ENCODE measurements around the gene MAPK8IP2. TPM values are rescaled to one million over a fixed set of nuclear protein-coding genes. Genes with fewer than 3 reads are reported as not detected.

The MAPK8IP2 gene
- total and polyA plus RNA-seq, 10 donors = 0.22 to 2.7 (median 0.73) TPM

DNA sequence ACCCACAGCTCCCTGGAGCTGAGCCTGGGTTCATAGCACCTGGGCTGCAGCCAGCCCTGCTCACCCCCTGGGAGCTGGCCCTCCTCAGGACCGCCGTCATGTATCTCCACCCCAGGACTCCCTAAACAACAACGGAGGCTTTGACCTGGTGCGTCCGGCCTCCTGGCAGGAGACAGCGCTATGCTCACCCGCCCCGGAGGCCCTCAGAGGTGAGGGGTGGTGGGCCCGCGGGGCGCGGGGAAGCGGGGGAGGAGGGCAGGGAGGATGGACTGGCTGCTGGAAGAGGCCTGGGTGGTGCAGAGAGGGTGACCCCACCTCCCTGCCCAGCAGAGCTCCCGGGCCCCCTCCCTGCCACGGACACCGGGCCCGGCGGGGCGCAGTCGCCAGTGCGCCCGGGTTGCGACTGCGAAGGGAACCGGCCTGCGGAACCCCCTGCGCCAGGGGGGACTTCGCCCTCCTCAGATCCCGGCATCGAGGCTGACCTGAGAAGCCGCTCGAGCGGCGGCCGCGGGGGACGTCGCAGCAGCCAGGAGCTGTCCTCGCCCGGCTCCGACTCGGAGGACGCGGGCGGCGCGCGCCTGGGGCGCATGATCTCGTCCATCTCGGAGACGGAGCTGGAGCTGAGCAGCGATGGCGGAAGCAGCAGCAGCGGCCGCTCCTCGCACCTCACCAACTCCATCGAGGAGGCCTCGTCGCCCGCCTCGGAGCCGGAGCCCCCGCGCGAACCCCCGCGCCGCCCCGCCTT, 3.1 kb downstream of the MAPK8IP2 start:
- no peaks in the 10 kb centered on the region for H3K36me3 ChIP-seq
- H3K27ac ChIP-seq = no peak overlapping the region
- 11 to 26% (median 17%) methylated on average over 16 to 70 of the region's 70 CpGs for WGBS, 5 donors
- intact Hi-C loops (cut with DNase I; ENCODE audit: low total_unique reads) = no loop called here
- peaks cover 0 to 30% (median 16%) of the 10 kb centered on the region in 6 donors for H3K4me1 ChIP-seq
- H3K4me3 ChIP-seq = no peak overlapping the region
- H3K27me3 ChIP-seq (replicated peaks in 1 of 7) = peaks cover 5 to 94% (median 51%) of the 10 kb centered on the region in 7 donors
- DNase-seq = no peak
- H3K9me3 ChIP-seq = no peaks in the 10 kb centered on the region
- TF ChIP-seq, protein P1, sequence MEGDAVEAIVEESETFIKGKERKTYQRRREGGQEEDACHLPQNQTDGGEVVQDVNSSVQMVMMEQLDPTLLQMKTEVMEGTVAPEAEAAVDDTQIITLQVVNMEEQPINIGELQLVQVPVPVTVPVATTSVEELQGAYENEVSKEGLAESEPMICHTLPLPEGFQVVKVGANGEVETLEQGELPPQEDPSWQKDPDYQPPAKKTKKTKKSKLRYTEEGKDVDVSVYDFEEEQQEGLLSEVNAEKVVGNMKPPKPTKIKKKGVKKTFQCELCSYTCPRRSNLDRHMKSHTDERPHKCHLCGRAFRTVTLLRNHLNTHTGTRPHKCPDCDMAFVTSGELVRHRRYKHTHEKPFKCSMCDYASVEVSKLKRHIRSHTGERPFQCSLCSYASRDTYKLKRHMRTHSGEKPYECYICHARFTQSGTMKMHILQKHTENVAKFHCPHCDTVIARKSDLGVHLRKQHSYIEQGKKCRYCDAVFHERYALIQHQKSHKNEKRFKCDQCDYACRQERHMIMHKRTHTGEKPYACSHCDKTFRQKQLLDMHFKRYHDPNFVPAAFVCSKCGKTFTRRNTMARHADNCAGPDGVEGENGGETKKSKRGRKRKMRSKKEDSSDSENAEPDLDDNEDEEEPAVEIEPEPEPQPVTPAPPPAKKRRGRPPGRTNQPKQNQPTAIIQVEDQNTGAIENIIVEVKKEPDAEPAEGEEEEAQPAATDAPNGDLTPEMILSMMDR (IDR thresholded peaks at IDR 0.05 in 8 of 11, conservative IDR thresholded peaks at IDR 0.05 in 3 of 11) = no peak
- no peak for TF ChIP-seq POLR2A (IDR thresholded peaks at IDR 0.05)
- TF ChIP-seq POLR2AphosphoS5 (IDR thresholded peaks at IDR 0.05) = no peak

DNA sequence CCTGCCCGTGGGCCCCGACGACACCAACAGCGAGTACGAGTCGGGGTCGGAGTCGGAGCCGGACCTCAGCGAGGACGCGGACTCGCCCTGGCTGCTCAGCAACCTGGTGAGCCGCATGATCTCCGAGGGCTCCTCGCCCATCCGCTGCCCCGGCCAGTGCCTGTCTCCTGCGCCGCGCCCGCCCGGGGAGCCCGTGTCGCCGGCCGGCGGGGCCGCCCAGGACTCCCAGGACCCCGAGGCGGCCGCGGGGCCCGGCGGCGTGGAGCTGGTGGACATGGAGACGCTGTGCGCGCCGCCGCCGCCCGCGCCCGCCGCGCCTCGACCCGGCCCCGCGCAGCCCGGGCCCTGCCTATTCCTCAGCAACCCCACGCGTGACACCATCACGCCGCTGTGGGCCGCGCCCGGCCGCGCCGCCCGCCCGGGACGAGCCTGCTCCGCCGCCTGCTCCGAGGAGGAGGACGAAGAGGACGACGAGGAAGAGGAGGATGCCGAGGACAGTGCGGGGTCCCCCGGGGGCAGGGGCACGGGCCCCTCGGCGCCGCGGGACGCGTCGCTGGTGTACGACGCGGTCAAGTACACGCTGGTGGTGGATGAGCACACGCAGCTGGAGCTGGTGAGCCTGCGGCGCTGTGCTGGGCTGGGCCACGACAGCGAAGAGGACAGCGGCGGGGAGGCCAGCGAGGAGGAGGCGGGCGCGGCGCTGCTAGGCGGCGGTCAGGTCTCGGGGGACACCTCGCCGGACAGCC, 3.8 kb downstream of the MAPK8IP2 start:
- intact Hi-C loops (cut with DNase I; ENCODE audit: low total_unique reads) = no loop called here
- 46 to 58% (median 51%) methylated on average over 61 to 103 of the region's 103 CpGs for WGBS, 5 donors
- no peak for TF ChIP-seq POLR2AphosphoS5 (IDR thresholded peaks at IDR 0.05)
- TF ChIP-seq POLR2A (IDR thresholded peaks at IDR 0.05) = no peak
- TF ChIP-seq, protein P1 (IDR thresholded peaks at IDR 0.05 in 8 of 11, conservative IDR thresholded peaks at IDR 0.05 in 3 of 11) = no peak
- Histone ChIP-seq H3K27me3 (replicated peaks in 1 of 7) (peaks cover 5 to 89% (median 49%) of the 10 kb centered on the region in 7 donors), H3K36me3 (no peaks in the 10 kb centered on the region), H3K4me3 (no peak overlapping the region), H3K9me3 (no peaks in the 10 kb centered on the region), H3K4me1 (peaks cover 0 to 30% (median 16%) of the 10 kb centered on the region in 6 donors), H3K27ac (no peak overlapping the region)
- peak; percentile 65 for DNase-seq

DNA sequence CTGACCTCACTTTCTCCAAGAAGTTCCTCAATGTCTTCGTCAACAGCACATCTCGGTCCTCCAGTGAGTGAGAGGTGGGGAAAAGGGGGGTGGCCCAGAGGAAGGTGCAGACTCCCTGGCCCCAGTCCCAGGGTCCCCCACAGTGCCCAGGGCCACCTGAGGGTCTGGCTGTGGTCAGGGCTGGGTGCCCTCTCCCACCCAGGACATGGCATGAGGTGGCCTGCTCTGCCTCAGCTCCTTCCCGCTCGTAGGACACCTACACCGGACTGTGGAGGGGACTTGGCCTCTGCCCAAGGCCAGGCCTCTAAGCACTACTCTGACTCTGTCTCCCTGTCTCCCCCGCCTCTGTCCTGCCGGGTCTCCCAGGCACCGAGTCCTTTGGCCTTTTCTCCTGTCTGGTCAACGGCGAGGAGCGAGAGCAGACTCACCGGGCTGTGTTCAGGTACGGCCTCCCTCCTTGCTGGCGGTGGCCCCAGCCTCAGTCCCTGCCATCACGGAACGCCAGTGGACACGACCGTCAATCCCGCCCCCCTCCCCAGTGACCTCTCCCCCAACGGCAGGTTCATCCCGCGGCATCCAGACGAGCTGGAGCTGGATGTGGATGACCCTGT, 4.5 kb downstream of the MAPK8IP2 start:
- Histone ChIP-seq H3K9me3 (no peaks in the 10 kb centered on the region), H3K36me3 (no peaks in the 10 kb centered on the region), H3K27ac (no peak overlapping the region), H3K4me1 (peaks cover 0 to 26% (median 11%) of the 10 kb centered on the region in 6 donors), H3K4me3 (no peak overlapping the region), H3K27me3 (replicated peaks in 1 of 7) (peaks cover under 1 to 89% (median 43%) of the 10 kb centered on the region in 7 donors)
- 82 to 87% (median 84%) methylated on average over 20 to 23 of the region's 23 CpGs for WGBS, 5 donors
- DNase-seq = peak; percentile 48
- intact Hi-C loops (cut with DNase I; ENCODE audit: low total_unique reads) = no loop called here
- TF ChIP-seq POLR2A (IDR thresholded peaks at IDR 0.05) (no peak), POLR2AphosphoS5 (IDR thresholded peaks at IDR 0.05) (no peak)
- TF ChIP-seq, protein P1 (IDR thresholded peaks at IDR 0.05 in 8 of 11, conservative IDR thresholded peaks at IDR 0.05 in 3 of 11) = no peak

Measured in spleen (tissue), 11 donors.